SJSA1 (cell line): ENCODE measurements around the gene SPSB1. TPM values are rescaled to one million over a fixed set of nuclear protein-coding genes. Genes with fewer than 3 reads are reported as not detected.

Experiments
- DNase-seq, 2 experiments: peaks; one replicate each; pipeline ENCODE4 v3.0.0-alpha.2; 2015 to 2020; ENCODE audit warnings: low spot score in 2 of 2, low read depth in 1 of 2
- H3K27ac ChIP-seq: fragments of 250-450 bp; sonication (Bioruptor Pico); 2 replicates; pipeline ENCODE4 v1.5.1; 2020; ENCODE audit warnings: mild to moderate bottlenecking, moderate library complexity
- H3K27me3 ChIP-seq: fragments of 250-450 bp; sonication (Bioruptor Pico); replicated peaks from 2 replicates; pipeline ENCODE4 v1.5.1; 2020; ENCODE audit warnings: mild to moderate bottlenecking, moderate library complexity
- H3K36me3 ChIP-seq: fragments of 250-450 bp; sonication (Bioruptor Pico); 2 replicates; pipeline ENCODE4 v1.5.1; 2020; ENCODE audit warnings: mild to moderate bottlenecking
- H3K4me1 ChIP-seq: fragments of 250-450 bp; sonication (Bioruptor Pico); replicated peaks from 2 replicates; pipeline ENCODE4 v1.6.1; 2021; ENCODE audit warnings: mild to moderate bottlenecking
- H3K4me3 ChIP-seq: fragments of 250-450 bp; sonication (Bioruptor Pico); 2 replicates; pipeline ENCODE4 v1.5.1; 2020; ENCODE audit warnings: mild to moderate bottlenecking
- H3K9me3 ChIP-seq: fragments of 250-450 bp; sonication (Bioruptor Pico); replicated peaks from 2 replicates; pipeline ENCODE4 v1.5.1; 2020; ENCODE audit warnings: mild to moderate bottlenecking
- total RNA-seq: library from RNA; depleted of rRNA; stranded (reverse); fragments of >200 nt; shearing (Covaris generic); gene quantifications from 2 replicates; pipeline ENCODE4 v1.2.3, GENCODE V29; 2014

Gene SPSB1
- total RNA-seq, 1 experiment from 2014 or later = 24.4 TPM

DNA sequence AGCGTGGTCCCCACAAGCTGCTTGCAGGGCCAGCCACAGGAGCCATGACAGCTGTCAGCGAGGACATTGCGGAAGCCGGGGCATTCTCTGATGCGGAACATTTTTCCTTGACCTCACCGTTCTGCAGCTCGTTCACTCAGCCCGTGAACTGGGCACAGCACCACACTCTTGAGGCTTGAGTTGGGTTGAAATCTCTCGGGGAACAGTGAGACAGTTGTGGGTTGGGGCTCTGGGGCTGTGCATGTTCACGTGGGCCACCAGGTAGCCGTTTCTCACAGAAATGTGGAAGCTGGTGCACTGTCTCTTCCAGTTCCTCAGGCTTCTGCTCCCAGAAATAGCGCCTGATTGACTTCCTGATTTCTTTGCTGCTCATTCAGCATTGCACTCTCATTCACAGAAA, 69.8 kb downstream of the SPSB1 start:
- H3K27me3 ChIP-seq = no peaks in the 10 kb centered on the region
- H3K4me3 ChIP-seq = no peak overlapping the region
- no peaks in the 10 kb centered on the region for H3K9me3 ChIP-seq
- H3K27ac ChIP-seq = no peak overlapping the region
- peaks cover 54% of the 10 kb centered on the region for H3K36me3 ChIP-seq
- DNase-seq = no peak
- H3K4me1 ChIP-seq = no peaks in the 10 kb centered on the region

DNA sequence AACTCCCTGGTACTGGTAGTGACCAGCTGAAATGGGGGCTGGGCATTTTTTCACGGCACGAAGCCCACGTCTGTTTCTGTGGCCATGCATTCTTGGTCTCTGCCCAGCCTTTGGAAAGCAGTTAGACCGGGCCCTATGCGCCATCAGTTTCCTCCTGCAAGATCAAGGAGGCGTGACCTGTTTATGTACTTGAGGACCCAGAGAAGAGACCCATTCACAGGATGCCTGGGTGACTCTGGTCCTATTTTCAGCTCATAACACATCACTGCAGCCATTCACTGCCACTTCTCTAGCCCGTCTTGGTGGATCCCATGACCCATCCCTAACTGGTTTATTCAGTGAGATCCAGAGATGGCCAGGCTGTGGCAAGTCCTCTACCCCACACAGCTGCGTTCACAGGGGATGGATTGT, 70.4 kb downstream of the SPSB1 start:
- Histone ChIP-seq H3K36me3 (peaks cover 54% of the 10 kb centered on the region), H3K27me3 (no peaks in the 10 kb centered on the region), H3K4me1 (no peaks in the 10 kb centered on the region), H3K9me3 (no peaks in the 10 kb centered on the region), H3K27ac (no peak overlapping the region), H3K4me3 (no peak overlapping the region)
- DNase-seq = no peak

DNA sequence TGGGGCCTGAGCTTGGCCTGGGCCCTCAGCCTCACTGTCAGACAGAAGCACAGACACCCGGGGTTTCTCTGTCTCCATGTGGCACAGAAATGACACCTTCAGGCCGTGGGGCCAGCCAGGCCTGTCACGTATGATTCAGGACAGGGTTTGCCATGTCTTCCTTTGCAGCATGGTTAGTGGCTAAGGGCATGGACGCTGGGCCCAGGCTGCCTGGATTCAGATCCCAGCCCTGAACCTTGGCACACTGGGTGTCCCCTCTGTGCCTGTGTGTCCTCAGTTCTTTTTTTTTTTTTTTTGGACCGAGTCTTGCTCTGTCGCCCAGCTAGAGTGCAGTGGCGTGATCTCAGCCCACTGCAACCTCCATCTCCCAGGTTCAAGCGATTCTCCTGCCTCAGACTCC, 73.6 kb downstream of the SPSB1 start:
- Histone ChIP-seq H3K9me3 (no peaks in the 10 kb centered on the region), H3K4me1 (no peaks in the 10 kb centered on the region; the same call in 1 of the 2 replicates), H3K36me3 (peaks cover 49% of the 10 kb centered on the region), H3K27ac (no peak overlapping the region), H3K27me3 (no peaks in the 10 kb centered on the region), H3K4me3 (no peak overlapping the region)
- DNase-seq = no peak

DNA sequence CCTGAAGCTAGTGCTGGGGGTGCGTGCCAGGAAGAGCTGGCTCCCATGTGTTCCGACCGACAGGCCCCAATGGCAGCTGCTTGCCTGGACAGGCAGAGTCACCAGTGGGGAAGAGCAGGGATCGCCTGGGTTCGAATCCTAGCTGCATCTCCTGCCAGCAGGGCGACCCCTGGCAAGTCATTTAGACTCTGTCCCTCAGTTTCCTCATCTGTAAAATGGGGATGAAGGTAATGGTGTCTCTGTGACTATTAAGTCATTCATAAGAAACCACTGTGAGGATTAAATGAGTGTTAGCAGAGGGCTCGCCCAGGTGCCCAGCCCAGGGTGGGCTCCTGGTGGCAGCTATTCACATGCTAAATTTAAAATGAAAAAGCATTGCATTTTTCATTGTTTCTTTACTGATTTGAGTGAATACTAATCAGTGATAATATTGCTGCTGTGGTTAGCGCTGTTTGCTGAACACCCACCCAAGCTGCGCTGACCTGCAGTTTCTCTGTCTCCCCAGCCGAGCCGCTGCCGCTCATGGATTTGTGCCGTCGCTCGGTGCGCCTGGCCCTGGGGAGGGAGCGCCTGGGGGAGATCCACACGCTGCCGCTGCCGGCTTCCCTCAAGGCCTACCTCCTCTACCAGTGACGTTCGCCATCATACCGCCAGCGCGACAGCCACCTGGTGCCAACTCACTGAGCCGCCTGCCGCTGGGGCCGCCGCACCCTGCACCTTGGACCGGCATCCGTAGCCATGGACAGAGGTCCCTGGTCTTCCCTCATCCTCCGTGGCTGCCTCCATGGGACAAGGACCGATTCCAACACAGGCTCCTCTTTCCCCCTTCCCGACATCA, 74.5 kb downstream of the SPSB1 start:
- Histone ChIP-seq H3K36me3 (peaks cover 44% of the 10 kb centered on the region), H3K9me3 (no peaks in the 10 kb centered on the region), H3K4me3 (no peak overlapping the region), H3K27me3 (no peaks in the 10 kb centered on the region), H3K27ac (no peak overlapping the region), H3K4me1 (no peaks in the 10 kb centered on the region; the same call in 1 of the 2 replicates)
- no peak for DNase-seq

DNA sequence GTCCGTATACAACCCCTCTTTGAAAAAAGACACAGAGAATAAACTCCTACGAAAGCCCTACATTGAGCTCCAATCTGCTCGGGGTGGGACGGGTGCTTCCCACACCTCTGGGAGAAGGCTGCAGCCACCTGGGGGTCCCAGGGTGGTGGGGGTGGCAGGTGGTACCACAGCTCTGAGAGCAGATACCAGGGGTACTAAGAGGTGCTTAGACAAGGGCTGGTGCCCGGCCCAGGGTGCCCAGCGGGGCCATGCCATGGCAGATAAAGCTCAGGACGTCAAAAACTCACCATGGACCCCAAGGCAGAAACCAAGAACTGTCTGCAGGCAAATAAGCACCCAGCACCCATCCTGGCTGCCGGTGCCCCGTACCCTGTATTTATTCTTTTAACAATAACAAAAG, 75.1 kb downstream of the SPSB1 start:
- DNase-seq = no peak
- Histone ChIP-seq H3K4me3 (no peak overlapping the region), H3K36me3 (peaks cover 42% of the 10 kb centered on the region), H3K4me1 (no peaks in the 10 kb centered on the region; the same call in 1 of the 2 replicates), H3K27me3 (no peaks in the 10 kb centered on the region), H3K27ac (no peak overlapping the region), H3K9me3 (no peaks in the 10 kb centered on the region)

DNA sequence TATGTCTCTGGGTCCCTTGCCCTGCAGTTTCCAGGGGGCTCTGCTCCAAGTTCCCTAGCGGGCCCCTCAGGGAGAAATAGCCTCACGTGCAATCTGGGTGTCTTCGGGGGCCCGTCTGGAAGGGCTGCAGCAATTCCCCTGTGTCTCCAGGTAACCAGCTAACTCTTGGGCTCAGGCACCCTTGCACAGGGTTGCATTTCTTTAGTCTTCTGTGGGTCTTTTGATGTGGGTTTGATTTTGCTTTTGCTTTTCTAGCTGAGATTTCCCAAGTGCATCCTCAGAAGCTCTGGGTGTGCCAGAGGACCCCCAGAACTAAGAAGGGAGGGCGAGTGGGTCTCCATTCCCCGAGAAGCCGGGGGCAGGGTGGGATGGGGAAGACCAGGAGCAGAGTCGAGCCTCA, 75.7 kb downstream of the SPSB1 start:
- H3K9me3 ChIP-seq = no peaks in the 10 kb centered on the region
- peaks cover 41% of the 10 kb centered on the region for H3K36me3 ChIP-seq
- H3K4me1 ChIP-seq = no peaks in the 10 kb centered on the region; the same call in 1 of the 2 replicates
- no peak overlapping the region for H3K4me3 ChIP-seq
- no peaks in the 10 kb centered on the region for H3K27me3 ChIP-seq
- no peak for DNase-seq
- H3K27ac ChIP-seq = no peak overlapping the region

DNA sequence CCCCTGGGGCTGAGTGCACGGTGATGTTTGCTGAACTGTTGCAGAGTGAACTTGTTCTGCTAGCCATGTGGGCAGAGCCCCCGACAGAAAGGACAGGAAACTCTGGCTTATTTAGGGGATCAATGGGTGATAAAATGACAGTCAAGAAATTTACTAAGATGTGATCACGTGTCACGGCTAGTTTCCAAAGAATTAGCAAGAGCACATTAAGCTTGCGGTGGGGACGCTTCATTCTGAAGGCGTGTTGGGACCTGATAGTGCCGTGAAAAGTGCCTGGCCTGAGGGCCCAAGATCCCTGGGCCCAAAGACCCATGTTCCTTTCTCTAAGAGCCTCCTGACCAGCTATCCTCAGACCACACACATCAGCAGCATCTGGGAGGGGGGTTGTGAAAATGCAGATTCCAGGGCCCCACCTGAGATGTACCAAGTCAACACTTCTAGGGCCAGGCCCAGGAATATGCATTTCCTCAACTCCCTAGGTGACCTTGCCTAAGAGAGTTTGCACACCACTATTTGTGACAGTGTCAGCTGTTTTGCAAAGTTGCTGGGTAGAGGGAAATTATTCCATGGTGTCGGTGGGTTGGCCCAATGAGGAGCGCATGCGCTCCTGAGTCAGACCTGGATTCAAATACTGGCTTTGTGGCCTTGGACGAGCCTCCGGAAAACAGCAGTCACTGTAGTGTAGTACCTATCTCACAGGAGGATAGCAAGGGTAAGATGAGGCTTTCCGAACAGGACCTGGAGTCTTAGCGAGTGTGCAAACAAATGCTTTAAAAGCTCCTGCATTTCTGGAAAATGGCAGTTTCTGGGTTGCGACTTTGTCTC, 77.5 kb downstream of the SPSB1 start:
- no peak for DNase-seq
- Histone ChIP-seq H3K36me3 (peaks cover 41% of the 10 kb centered on the region), H3K27ac (no peak overlapping the region), H3K4me3 (no peak overlapping the region), H3K27me3 (no peaks in the 10 kb centered on the region), H3K4me1 (peaks cover 4% of the 10 kb centered on the region; the same call in 1 of the 2 replicates), H3K9me3 (no peaks in the 10 kb centered on the region)

DNA sequence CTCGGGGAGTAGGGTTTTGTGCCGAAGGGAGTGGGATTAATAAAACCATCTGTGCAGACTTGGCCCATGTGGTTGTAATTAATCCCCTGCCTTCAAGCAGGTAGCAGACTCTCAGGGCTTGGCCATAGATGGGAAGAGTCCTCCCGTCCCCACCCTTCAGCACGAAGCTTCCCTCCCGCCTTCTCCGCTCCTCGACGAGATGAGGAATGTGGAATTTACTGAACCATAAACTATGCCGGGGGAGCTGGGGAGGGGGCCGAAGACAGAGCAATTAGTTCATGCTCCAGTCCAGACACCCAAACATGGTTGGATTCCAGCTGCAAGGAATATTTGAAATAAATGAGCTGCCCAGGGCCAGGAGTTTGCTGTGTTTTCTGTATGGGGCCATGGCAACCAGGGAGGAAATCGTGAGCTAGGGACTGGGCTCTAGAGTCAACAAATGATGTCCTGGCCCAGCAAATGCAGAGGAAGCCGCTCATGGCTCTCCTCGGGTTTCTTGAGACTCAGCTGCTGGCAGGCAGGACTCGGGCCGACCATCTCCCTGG, 78.8 kb downstream of the SPSB1 start:
- no peak overlapping the region for H3K27ac ChIP-seq
- H3K9me3 ChIP-seq = no peaks in the 10 kb centered on the region
- H3K27me3 ChIP-seq = no peaks in the 10 kb centered on the region
- peaks cover 6% of the 10 kb centered on the region for H3K4me1 ChIP-seq
- no peak overlapping the region for H3K4me3 ChIP-seq
- DNase-seq = peak in 1 of 2 experiments; percentile 36
- H3K36me3 ChIP-seq = peaks cover 36% of the 10 kb centered on the region

DNA sequence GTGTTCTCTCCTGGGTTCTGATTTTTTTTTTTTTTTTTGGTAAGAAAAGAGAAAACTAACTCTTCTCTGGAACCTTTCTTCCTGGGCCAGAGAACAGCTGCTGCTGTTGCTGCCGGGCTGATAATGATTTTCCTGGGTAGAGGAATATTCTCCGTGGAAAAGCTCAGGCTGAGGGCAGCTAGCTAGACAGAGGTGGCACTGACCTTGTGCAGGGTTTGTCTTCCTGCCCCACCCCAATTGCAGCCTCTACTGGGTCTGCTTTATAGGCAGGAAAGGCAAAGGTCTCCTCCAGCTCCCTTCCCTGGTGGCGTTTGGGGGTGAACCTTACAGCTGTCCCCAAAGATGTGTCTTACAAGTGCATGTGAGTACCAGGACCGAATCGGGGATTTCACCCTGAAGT, 79.3 kb downstream of the SPSB1 start:
- no peak for DNase-seq
- Histone ChIP-seq H3K9me3 (no peaks in the 10 kb centered on the region), H3K4me1 (peaks cover 11% of the 10 kb centered on the region), H3K4me3 (no peak overlapping the region), H3K27ac (no peak overlapping the region), H3K27me3 (no peaks in the 10 kb centered on the region), H3K36me3 (peaks cover 33% of the 10 kb centered on the region)

DNA sequence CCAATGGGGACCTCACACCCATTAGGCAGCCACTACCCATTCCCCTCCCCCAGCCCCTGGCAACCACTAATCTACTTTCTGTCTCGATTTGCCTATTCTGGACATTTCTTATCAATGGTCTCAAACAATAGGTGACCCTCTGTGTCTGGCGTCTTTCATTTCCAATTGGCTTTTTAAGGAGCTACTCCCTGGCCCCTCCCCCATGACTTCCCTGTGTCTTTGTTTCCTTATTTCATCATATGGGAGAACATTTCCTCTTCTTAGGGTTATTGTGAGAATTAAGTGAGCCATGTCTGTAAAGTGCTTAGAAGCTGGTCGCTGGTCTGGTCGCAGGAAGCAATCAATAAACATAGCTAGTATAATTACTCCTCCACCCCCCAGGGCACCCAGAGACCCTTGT, 80.9 kb downstream of the SPSB1 start:
- no peak overlapping the region for H3K4me3 ChIP-seq
- peaks cover 17% of the 10 kb centered on the region for H3K36me3 ChIP-seq
- peaks cover 17% of the 10 kb centered on the region for H3K4me1 ChIP-seq
- no peaks in the 10 kb centered on the region for H3K9me3 ChIP-seq
- no peaks in the 10 kb centered on the region for H3K27me3 ChIP-seq
- no peak for DNase-seq
- no peak overlapping the region for H3K27ac ChIP-seq

DNA sequence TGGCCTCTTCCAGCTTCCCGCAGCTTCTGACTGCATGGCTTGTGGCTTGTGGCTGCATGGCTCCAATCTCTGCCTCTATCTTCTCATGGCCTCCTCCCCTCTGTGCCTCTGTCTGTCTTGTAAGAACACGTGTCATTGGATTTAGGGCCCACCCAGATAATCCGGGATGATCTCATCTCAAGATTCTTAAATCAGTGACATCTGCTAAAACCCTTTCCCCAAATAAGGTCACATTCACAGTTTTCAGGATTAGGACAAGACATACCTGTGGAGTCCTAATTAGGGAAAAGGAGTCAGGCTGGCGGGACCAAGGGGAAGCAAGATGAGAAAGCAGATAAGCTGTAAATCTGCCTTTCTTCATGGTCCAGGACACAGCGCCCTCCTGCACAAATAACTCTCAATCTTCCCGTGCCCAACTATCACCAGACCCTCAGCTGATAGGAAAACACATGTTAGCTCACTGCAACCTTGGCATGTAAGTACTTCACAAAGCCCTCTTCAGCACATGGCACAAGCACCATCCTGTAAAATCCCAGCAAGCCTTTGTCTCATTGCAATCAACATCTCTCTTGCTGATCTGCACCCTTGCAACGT, 82.2 kb downstream of the SPSB1 start:
- Histone ChIP-seq H3K4me1 (peaks cover 17% of the 10 kb centered on the region), H3K27me3 (no peaks in the 10 kb centered on the region), H3K36me3 (peaks cover 12% of the 10 kb centered on the region), H3K4me3 (no peak overlapping the region), H3K9me3 (no peaks in the 10 kb centered on the region), H3K27ac (no peak overlapping the region)
- no peak for DNase-seq

DNA sequence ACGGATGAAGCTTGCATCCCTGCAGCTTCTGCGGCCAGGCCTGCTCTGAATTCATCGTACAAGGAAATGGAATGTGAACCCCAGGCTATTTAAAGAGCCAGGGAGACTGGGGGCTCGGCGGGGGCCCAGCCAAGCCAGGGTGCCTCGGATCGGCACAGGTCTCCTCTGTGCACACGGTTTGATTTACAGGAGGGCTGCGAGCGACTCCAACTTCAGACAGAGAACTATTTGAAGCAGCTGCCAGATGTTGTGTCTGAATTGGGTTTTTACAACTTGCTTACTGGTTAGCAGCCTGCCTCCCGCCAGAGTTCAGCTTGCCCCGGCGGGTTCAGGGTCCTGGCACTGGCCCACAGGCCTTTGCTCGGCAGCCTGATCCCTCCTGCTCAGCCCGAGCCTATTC, 83.2 kb downstream of the SPSB1 start:
- Histone ChIP-seq H3K9me3 (no peaks in the 10 kb centered on the region), H3K4me1 (peaks cover 17% of the 10 kb centered on the region), H3K36me3 (peaks cover 3% of the 10 kb centered on the region; the same call in 1 of the 2 replicates), H3K27ac (no peak overlapping the region), H3K27me3 (no peaks in the 10 kb centered on the region), H3K4me3 (no peak overlapping the region)
- no peak for DNase-seq

DNA sequence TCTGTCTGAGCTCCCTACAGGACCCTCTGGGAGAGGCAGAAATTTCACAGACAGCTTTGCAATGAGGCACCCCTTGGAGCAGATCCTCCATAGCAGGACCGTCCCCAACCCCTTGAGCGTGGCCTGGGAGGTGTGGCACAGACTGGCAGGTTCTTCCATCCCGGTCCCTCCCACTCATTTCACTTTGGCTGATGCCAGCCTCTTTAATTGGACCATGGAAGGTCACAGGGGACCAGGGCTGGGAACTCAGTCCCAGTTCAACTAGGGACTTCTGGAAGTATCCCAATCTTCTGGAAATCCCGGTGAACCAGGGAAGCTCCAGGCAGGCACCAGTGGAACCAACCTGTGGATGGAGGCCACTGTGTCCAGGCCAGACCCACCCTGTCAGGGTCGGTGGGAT, 83.7 kb downstream of the SPSB1 start:
- H3K36me3 ChIP-seq = peaks cover 3% of the 10 kb centered on the region; the same call in 1 of the 2 replicates
- no peak for DNase-seq
- no peaks in the 10 kb centered on the region for H3K9me3 ChIP-seq
- H3K4me1 ChIP-seq = peaks cover 17% of the 10 kb centered on the region
- H3K4me3 ChIP-seq = no peak overlapping the region
- no peaks in the 10 kb centered on the region for H3K27me3 ChIP-seq
- H3K27ac ChIP-seq = no peak overlapping the region
